ENCODE data around the gene TEX54. TPM values are rescaled to one million over a fixed set of nuclear protein-coding genes. Genes with fewer than 3 reads are reported as not detected.

Gene TEX54
- total and polyA plus RNA-seq, 2 of the 13 experiments (the other 11 are each of a cell fraction or from before 2014, with no cell fraction given), result not detected

DNA sequence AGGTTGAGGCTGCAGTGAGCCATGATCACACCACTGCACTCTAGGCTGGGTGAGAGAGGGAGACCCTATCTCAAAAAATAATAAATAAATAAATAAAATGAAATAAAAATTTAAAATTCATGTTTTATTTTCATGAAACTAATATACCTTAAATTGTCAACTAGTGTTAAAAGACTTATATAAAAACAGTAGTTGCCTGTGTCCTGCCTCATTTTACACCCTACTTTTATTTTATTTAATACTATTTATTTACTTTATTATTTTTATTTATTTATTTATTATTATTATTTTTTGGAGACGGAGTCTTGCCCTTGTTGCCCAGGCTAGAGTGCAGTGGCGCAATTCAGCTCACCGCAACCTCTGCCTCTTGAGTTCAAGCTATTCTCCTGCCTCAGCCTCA lies 11.5 kb upstream of the TEX54 start:
- no peak for ATAC-seq
- no peak for TF ChIP-seq NPAS2 (CRISPR knock-in tag; IDR thresholded peaks at IDR 0.05; ENCODE audit: borderline replicate concordance)
- H3K36me3 ChIP-seq (replicated peaks in 1 of 2; ENCODE audit: control insufficient read depth in 1 of 2, insufficient read depth in 2 of 2, low read length in 2 of 2), result no peaks in the 10 kb centered on the region
- no peak overlapping the region for H3K27ac ChIP-seq (ENCODE audit: extremely low read length, insufficient read depth, low read length)
- in situ Hi-C loops (cut with HindIII; ENCODE audit: extremely low pct_ligation_motif_present, low pct_unique_long_range_greater_than_20kb), result no loop called here
- no peak overlapping the region for H3K4me3 ChIP-seq (replicated peaks in 1 of 3; ENCODE audit: insufficient read depth in 1 of 3, low read depth in 2 of 3, low read length in 3 of 3)
- FAIRE-seq, result no peak
- POLR2A ChIA-PET, result interaction anchor here (1.0 to 4.9 kb wide), 3 partner anchors 12 to 91 kb away, joined by 4 to 51 read pairs (median 6); partner anchors contain the start of genes STX5, TEX54 and ZBTB3
- H3K4me1 ChIP-seq (ENCODE audit: insufficient read depth, low read length), result peaks cover 37% of the 10 kb centered on the region
- H3K79me2 ChIP-seq (ENCODE audit: insufficient read depth, low read length), result peaks cover 2% of the 10 kb centered on the region
- intact Hi-C loops (cut with micrococcal nuclease; ENCODE audit: unreplicated experiment), result loop anchor here (5.0 kb wide), 1 partner anchor 117 kb away; the partner anchor contains the start of genes HNRNPUL2 and TTC9C
- CTCF ChIA-PET (ENCODE audit: low intra/inter-chr PET ratio, low total read pairs), result no interaction called here
- H3K9ac ChIP-seq (ENCODE audit: insufficient read depth, low read depth, low read length), result no peak overlapping the region
- DNase-seq (ENCODE audit: low spot score), result no peak
- WGBS (ENCODE audit: low lambda C conversion rate), result 96% methylated on average over 3 of the region's 3 CpGs
- no peaks in the 10 kb centered on the region; a peak in 1 of 5 replicates for H3K27me3 ChIP-seq (ENCODE audit: control insufficient read depth in 1 of 2, insufficient read depth in 2 of 2, low read length in 2 of 2)
- H3K4me2 ChIP-seq (ENCODE audit: low read depth, low read length), result no peak overlapping the region
- H2AFZ ChIP-seq (ENCODE audit: low read length), result no peak overlapping the region
- no TSS peak for BruUV-seq (replicated peaks)
- H4K20me1 ChIP-seq (ENCODE audit: insufficient read depth, low read length), result no peaks in the 10 kb centered on the region
- H3K9me3 ChIP-seq (ENCODE audit: low read length), result no peaks in the 10 kb centered on the region

DNA sequence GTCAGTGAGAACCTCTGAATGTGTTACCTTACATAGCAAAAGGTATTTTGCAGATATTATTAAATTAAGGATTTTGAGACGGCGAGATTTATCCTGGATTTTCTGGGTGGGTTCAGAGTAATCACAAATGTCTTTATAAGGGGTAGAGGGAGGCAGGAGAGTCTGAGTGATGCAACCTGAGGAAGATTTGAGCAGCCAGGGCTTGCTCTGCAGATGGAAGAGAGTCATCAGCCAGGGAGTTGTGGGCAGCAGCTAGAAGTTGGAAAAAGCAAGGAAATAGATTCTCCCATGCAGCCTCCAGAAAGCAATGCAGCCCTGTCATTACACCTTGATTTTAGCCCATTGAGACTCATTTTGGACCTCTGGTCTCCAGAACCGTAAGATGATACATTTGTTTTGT lies 10.8 kb upstream of the TEX54 start:
- no peaks in the 10 kb centered on the region; a peak in 1 of 5 replicates for H3K27me3 ChIP-seq (ENCODE audit: control insufficient read depth in 1 of 2, insufficient read depth in 2 of 2, low read length in 2 of 2)
- no peak for FAIRE-seq
- WGBS (ENCODE audit: low lambda C conversion rate), result 94% methylated on average over 3 of the region's 3 CpGs

More for the DNA sequence above, 10.8 kb upstream of the TEX54 start:
- intact Hi-C loops (cut with micrococcal nuclease; ENCODE audit: unreplicated experiment), result loop anchor here (5.0 kb wide), 1 partner anchor 116 kb away; the partner anchor contains the start of genes HNRNPUL2 and TTC9C
- ATAC-seq (no peak), DNase-seq (ENCODE audit: low spot score) (no peak)
- ChIA-PET CTCF (ENCODE audit: low intra/inter-chr PET ratio, low total read pairs) (no interaction called here), POLR2A (interaction anchor here (1.1 to 4.9 kb wide), 5 partner anchors 8 to 90 kb away, joined by 3 to 51 read pairs (median 6); partner anchors contain the start of genes SLC3A2, TAF6L and ZBTB3)
- H3K4me2 ChIP-seq (ENCODE audit: low read depth, low read length), result no peak overlapping the region
- H3K9me3 ChIP-seq (ENCODE audit: low read length), result no peaks in the 10 kb centered on the region
- in situ Hi-C loops (cut with HindIII; ENCODE audit: extremely low pct_ligation_motif_present, low pct_unique_long_range_greater_than_20kb), result no loop called here
- no peak overlapping the region for H3K4me3 ChIP-seq (replicated peaks in 1 of 3; ENCODE audit: insufficient read depth in 1 of 3, low read depth in 2 of 3, low read length in 3 of 3)
- peaks cover 9% of the 10 kb centered on the region for H3K79me2 ChIP-seq (ENCODE audit: insufficient read depth, low read length)
- no peaks in the 10 kb centered on the region for H4K20me1 ChIP-seq (ENCODE audit: insufficient read depth, low read length)
- peaks cover 38% of the 10 kb centered on the region for H3K4me1 ChIP-seq (ENCODE audit: insufficient read depth, low read length)
- no peaks in the 10 kb centered on the region for H3K36me3 ChIP-seq (replicated peaks in 1 of 2; ENCODE audit: control insufficient read depth in 1 of 2, insufficient read depth in 2 of 2, low read length in 2 of 2)
- no TSS peak for BruUV-seq (replicated peaks)
- no peak for TF ChIP-seq ZNF841 (CRISPR knock-in tag; IDR thresholded peaks at IDR 0.05; ENCODE audit: borderline replicate concordance)
- no peak for TF ChIP-seq MED13 (CRISPR knock-in tag; IDR thresholded peaks at IDR 0.05)
- no peak for TF ChIP-seq MXD4 (CRISPR knock-in tag; IDR thresholded peaks at IDR 0.05)
- no peak overlapping the region for H3K9ac ChIP-seq (ENCODE audit: insufficient read depth, low read depth, low read length)
- no peak overlapping the region for H3K27ac ChIP-seq (ENCODE audit: extremely low read length, insufficient read depth, low read length)
- no peak overlapping the region for H2AFZ ChIP-seq (ENCODE audit: low read length)
